ENCODE results near the gene BBS9. TPM values are rescaled to one million over a fixed set of nuclear protein-coding genes. Genes with fewer than 3 reads are reported as not detected.
"Not testable (repeated sequence)": the region's sequence is repeated elsewhere in the genome, so short reads cannot be mapped to it uniquely, and the experiment has no call there.

BBS9 gene
- total and polyA plus RNA-seq, 2 donors (not counting 1 experiment from before 2014, with no cell fraction given) = 8.4 to 45.2 TPM

DNA sequence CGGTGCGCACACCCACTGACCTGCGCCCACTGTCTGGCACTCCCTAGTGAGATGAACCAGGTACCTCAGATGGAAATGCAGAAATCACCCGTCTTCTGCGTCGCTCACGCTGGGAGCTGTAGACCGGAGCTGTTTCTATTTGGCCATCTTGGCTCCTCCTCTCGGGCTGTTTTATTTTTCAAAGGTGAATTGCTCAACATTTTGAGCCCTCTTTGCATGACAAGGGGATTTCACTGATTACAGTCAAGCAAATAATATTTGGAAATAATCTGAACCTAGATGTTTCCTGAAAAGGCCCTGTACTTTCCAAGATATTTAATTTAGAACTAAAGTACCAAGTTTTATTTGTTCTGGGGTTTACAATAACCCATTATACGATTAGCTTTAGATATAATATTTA lies 398.2 kb downstream of the BBS9 start:
- H3K27me3 ChIP-seq (replicated peaks in 1 of 4; ENCODE audit: control extremely low read depth in 1 of 4, control insufficient read depth in 3 of 4, insufficient read depth in 4 of 4, low read length in 3 of 4); H3K36me3 ChIP-seq (replicated peaks in 1 of 2; ENCODE audit: control extremely low read depth in 1 of 2, control insufficient read depth in 1 of 2, extremely low read depth in 1 of 2, insufficient read depth in 2 of 2, low read length in 1 of 2); H3K4me1 ChIP-seq (ENCODE audit: control insufficient read depth in 2 of 2, insufficient read depth in 2 of 2, low read length in 2 of 2); H2AFZ ChIP-seq (ENCODE audit: insufficient read depth, low read depth, low read length, poor library complexity, severe bottlenecking); H3K4me1 Mint-ChIP-seq; H3K9me3 ChIP-seq (ENCODE audit: control extremely low read depth in 1 of 3, control insufficient read depth in 2 of 3, insufficient read depth in 1 of 3, low read length in 2 of 3); H3K79me2 ChIP-seq (ENCODE audit: control insufficient read depth, insufficient read depth, low read length); H4K20me1 ChIP-seq (ENCODE audit: control insufficient read depth, insufficient read depth, low read length, poor library complexity, severe bottlenecking); H3K4me3 ChIP-seq (ENCODE audit: control extremely low read depth in 1 of 5, extremely low read depth in 1 of 5, insufficient read depth in 1 of 5, low read depth in 2 of 5, low read length in 4 of 5); H3K27ac Mint-ChIP-seq; intact Hi-C loops (cut with micrococcal nuclease); H3K4me2 ChIP-seq (replicated peaks; ENCODE audit: low read depth, low read length, poor library complexity, severe bottlenecking); H3K9ac ChIP-seq (ENCODE audit: low read length); H3K9me3 Mint-ChIP-seq (ENCODE audit: insufficient read depth); CTCF ChIA-PET; H3K4me3 Mint-ChIP-seq; DNase-seq; H3K27me3 Mint-ChIP-seq; POLR2A ChIA-PET; H3K27ac ChIP-seq (ENCODE audit: low read length in 2 of 2); ATAC-seq (ENCODE audit: low read depth): not testable (repeated sequence)
- 100% methylated on average over 1 of the region's 10 CpGs for WGBS (ENCODE audit: insufficient coverage)

DNA sequence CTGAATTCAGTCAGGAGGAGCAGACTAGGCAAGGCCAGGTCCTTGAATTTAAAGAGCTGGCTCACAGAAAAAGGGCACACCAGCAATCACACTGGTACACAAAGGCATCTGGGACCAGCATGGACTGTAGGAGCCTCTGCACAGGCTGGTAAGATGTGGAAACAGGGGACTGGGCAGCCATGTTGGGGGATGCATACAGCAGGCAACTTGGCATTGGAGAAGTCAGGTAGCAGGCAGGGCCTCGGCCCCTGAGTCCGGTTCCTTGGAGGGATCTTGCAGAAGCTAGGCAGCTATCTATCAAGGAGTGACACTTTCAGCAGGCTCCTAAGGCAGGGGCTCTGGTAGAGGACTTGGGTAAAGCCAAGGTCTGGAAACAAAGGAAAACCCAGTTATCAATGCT lies 399.7 kb downstream of the BBS9 start:
- Mint-ChIP-seq H3K4me3 (no peak overlapping the region), H3K4me1 (no peaks in the 10 kb centered on the region), H3K9me3 (ENCODE audit: insufficient read depth) (no peaks in the 10 kb centered on the region), H3K27ac (no peak overlapping the region), H3K27me3 (no peaks in the 10 kb centered on the region)
- Histone ChIP-seq H3K36me3 (replicated peaks in 1 of 2; ENCODE audit: control extremely low read depth in 1 of 2, control insufficient read depth in 1 of 2, extremely low read depth in 1 of 2, insufficient read depth in 2 of 2, low read length in 1 of 2) (peaks cover 0 to 4% of the 10 kb centered on the region in 2 experiments), H2AFZ (ENCODE audit: insufficient read depth, low read depth, low read length, poor library complexity, severe bottlenecking) (no peak overlapping the region), H3K79me2 (ENCODE audit: control insufficient read depth, insufficient read depth, low read length) (no peaks in the 10 kb centered on the region), H3K27me3 (replicated peaks in 1 of 4; ENCODE audit: control extremely low read depth in 1 of 4, control insufficient read depth in 3 of 4, insufficient read depth in 4 of 4, low read length in 3 of 4) (no peaks in the 10 kb centered on the region), H3K4me3 (ENCODE audit: control extremely low read depth in 1 of 5, extremely low read depth in 1 of 5, insufficient read depth in 1 of 5, low read depth in 2 of 5, low read length in 4 of 5) (no peak overlapping the region), H3K4me1 (ENCODE audit: control insufficient read depth in 2 of 2, insufficient read depth in 2 of 2, low read length in 2 of 2) (no peaks in the 10 kb centered on the region), H4K20me1 (ENCODE audit: control insufficient read depth, insufficient read depth, low read length, poor library complexity, severe bottlenecking) (no peaks in the 10 kb centered on the region), H3K9me3 (ENCODE audit: control extremely low read depth in 1 of 3, control insufficient read depth in 2 of 3, insufficient read depth in 1 of 3, low read length in 2 of 3) (no peaks in the 10 kb centered on the region), H3K27ac (ENCODE audit: low read length in 2 of 2) (no peak overlapping the region), H3K4me2 (replicated peaks; ENCODE audit: low read depth, low read length, poor library complexity, severe bottlenecking) (no peak overlapping the region), H3K9ac (ENCODE audit: low read length) (no peak overlapping the region)
- TF ChIP-seq, protein P1, sequence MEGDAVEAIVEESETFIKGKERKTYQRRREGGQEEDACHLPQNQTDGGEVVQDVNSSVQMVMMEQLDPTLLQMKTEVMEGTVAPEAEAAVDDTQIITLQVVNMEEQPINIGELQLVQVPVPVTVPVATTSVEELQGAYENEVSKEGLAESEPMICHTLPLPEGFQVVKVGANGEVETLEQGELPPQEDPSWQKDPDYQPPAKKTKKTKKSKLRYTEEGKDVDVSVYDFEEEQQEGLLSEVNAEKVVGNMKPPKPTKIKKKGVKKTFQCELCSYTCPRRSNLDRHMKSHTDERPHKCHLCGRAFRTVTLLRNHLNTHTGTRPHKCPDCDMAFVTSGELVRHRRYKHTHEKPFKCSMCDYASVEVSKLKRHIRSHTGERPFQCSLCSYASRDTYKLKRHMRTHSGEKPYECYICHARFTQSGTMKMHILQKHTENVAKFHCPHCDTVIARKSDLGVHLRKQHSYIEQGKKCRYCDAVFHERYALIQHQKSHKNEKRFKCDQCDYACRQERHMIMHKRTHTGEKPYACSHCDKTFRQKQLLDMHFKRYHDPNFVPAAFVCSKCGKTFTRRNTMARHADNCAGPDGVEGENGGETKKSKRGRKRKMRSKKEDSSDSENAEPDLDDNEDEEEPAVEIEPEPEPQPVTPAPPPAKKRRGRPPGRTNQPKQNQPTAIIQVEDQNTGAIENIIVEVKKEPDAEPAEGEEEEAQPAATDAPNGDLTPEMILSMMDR (IDR thresholded peaks at IDR 0.05) = no peak
- TF ChIP-seq EZH2 (IDR thresholded peaks at IDR 0.05; ENCODE audit: borderline replicate concordance, insufficient read depth, low read depth, low read length, poor library complexity, severe bottlenecking) = no peak
- ATAC-seq (ENCODE audit: low read depth) (no peak), DNase-seq (no peak)
- ChIA-PET CTCF (no interaction called here), POLR2A (no interaction called here)
- 100% methylated on average over 2 of the region's 2 CpGs for WGBS (ENCODE audit: insufficient coverage)
- intact Hi-C loops (cut with micrococcal nuclease) = no loop called here

All from B cell (primary cell).